Frontal cortex (tissue), 4 donors: Measurements from ENCODE around the gene C5orf22. TPM values are rescaled to one million over a fixed set of nuclear protein-coding genes. Genes with fewer than 3 reads are reported as not detected.
"Not testable (repeated sequence)": the region's sequence is repeated elsewhere in the genome, so short reads cannot be mapped to it uniquely, and the experiment has no call there.

Source experiments
- DNase-seq, 2 donors: peaks; one replicate each; pipeline ENCODE4 v3.0.0; 2012; ENCODE audit warnings: low spot score in 2 of 2
- FAIRE-seq: peaks from 2 replicates; lab custom pipeline; 2012; peaks lifted over from hg19 to GRCh38; lab: Jason Lieb, UNC
- total RNA-seq: library from RNA; depleted of rRNA; stranded (reverse); fragments of >200 nt; gene quantifications from one replicate; pipeline ENCODE4 v1.2.3, GENCODE V29; 2014
- donor health status: control.
- donor health status: control.
- donor health status: control.

Gene C5orf22
- 23.2 TPM for total RNA-seq

DNA sequence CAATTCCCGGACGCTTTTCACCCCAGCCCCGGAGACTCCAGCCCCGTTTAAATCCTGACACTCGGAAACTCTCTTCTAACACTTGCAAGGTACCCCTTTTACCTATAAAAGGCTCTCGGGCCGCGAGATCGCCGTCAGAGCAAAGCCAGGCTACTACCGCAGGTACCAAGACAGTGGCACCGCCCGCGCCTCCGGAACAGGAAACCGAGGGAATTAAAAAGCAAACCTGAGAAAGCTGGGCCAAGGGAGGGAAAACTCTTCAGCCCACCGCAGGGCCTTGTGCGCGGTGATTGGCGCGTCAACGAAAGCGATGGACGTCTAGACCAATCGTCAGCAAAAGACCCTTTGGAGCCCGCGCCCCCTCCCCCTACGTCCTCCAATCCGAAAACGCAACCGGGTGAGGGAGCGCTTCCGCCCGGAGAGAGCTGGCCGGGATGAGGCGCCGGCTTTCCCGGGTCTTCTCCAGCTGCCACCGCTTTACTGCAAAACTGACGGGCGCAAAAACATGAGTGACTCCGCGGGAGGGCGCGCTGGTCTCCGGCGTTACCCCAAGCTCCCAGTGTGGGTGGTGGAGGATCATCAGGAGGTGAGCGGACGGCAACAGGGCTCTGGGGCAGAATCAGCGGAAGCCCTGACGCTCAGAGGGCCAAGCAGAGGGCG lies at the start of gene C5orf22, which contains the start of gene DROSHA:
Gene C5orf22 (plus strand): TSS at position 414 of the 660 bp plus-strand sequence. CDS start 92 bp downstream, at position 506.
Gene DROSHA (minus strand): TSS at position 206 of the 660 bp plus-strand sequence. CDS start 3,034 bp downstream, outside the sequence.
- FAIRE-seq: peak; percentile 47
- DNase-seq: peak; percentile 76 to 91

DNA sequence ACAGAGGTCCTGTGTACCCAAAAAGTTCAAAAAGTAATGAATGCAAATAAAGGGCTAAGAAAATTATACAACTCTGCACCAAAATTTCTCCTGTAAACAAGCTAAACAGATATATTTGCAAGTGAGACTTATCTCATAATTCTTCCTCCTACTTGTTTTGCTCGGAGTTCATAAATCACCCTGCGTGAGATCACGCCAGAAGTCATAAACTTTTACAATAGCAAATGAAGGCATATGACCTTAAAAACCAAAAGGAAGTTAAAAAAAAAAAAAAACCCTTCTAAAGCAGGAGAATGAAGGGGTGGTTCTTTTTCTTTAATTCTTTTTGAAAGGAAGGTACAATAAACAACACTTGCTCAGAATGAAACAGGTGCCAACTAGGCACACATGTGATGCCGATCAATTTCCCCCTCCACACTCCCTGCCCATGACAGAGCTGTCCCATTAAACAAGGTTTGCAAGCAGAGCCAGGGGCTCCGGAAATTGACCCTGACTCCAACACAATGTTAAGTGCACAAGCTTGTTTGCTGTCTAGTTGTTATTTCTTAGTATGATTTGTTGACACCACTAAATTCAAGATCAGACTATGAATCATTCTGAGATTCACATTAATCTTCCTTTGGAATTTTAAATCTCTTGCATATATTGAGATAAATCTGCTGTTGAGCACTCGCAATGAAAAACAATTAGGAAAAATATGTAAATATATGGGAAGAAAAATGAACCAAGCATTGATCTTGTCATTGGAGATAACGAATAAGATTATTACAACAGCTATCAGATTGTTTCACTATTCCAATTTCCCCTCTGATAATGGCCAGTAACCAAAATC lies 46.5 kb upstream of the C5orf22 start:
- FAIRE-seq: no peak
- no peak for DNase-seq

DNA sequence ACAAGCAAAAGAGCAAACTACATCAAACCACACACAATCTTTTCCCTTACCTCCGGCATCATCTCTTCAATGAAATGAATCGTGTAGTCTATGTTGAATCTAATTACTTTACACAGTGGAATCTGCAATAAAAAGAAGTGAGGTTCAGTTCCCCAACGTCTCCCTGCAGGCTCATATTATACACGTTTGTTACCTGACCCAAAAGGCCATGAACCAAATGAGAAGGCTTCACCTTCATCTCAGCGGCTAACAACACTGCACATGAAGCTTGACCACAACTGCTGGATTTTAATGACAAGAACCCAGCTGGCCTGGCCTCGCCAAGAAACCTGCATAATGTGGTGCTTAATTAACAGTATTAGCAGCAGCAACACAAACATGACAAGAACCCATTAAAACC lies 45.7 kb upstream of the C5orf22 start:
- no peak for FAIRE-seq
- DNase-seq: no peak

DNA sequence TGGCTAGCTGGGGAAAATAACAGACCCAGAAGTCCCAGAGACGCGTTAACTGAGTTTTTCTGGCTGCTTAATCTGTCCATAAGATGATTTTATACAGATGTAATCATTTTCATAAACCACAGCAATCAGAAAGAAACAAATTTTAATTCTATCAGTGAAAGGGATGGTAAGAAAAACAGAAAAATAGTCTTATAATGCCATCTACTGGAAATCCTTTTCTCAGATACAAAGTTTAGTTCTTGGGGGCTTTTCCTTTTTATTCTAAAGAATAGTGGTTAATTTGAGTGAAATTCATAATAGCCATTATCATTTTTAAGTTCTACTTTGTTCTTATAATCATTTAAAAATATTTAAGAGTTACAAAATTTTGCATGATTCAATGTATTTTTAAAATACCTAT lies 44.6 kb upstream of the C5orf22 start:
- FAIRE-seq: no peak

DNA sequence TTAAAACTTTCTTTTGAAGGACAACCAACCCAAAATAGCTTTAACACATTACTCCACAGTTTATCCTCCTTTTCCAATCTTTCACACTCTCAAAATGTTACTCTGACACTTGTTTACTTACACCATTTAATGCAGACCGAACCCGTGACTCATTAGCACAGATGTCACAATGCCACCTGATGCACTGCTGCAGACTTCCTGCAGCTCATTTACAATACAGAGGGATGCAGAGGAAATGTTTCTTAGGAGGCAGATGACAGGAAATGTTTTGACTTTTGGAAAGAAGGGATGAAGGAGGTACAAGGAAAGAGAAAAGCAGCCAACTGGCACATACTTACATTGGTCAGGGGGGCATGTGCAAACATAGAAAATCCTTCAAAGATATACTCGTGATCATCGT lies 39.2 kb upstream of the C5orf22 start:
- no peak for FAIRE-seq
- peak in 1 of 2 donors; percentile 20 for DNase-seq

More for the DNA sequence above, 44.6 kb upstream of the C5orf22 start:
- no peak for DNase-seq

DNA sequence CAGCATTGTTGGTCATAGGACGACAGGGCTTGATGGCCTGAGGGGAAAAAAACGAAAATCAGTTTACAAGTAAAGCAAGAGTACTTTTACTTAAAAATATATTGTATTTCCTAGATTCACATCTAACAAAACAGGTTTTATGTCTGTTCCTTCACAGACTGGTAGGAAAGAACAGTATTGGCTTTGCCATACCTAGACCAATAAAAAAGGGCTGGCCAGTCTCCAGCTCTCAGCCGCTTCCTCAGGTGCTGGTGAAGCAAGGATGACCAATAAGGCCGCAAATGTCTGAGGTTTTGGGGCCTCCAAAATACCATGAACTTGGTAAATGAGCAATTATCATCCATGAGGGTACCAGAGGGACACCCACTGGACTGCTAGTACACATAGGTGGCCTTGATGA lies 36.8 kb upstream of the C5orf22 start:
- no peak for DNase-seq
- FAIRE-seq: no peak

DNA sequence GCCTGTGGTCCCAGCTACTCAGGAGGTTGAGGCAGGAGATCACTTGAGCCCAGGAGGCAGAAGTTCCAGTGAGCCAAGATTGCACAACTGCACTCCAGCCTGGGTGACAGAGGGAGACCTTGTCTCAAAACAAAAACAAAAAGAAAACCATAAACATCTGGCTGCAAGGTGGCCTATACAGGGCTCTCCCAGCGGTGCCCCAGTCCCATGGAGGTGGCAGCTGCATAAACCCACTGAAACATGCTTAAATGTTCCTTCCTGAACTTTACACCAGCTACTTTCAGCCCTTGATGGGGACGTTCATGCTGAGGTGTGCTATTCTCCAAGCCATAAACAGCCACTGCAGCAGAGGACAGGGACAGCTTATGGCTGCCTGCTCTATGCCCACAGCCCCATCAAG lies 35.8 kb upstream of the C5orf22 start:
- no peak for DNase-seq
- no peak for FAIRE-seq

DNA sequence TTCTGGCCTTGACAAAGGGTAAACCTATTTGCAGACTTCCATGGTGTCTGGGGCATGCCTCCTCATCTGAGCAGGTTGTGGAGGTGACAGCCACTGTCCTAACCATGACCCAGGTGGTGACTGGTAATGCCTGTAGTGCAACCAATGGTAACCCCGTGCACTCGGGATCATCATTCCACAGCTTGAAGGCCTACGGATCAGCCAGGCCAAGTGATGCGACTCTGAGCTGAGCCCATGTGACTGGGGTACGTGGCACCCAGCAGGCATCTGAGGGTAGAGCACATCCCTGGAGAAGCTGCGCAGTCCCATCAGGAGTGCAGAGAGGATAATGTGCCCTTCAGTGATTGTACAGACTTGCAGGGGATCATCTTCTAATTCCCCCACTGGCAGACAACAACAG lies 35.2 kb upstream of the C5orf22 start:
- FAIRE-seq (no peak), DNase-seq (no peak)

DNA sequence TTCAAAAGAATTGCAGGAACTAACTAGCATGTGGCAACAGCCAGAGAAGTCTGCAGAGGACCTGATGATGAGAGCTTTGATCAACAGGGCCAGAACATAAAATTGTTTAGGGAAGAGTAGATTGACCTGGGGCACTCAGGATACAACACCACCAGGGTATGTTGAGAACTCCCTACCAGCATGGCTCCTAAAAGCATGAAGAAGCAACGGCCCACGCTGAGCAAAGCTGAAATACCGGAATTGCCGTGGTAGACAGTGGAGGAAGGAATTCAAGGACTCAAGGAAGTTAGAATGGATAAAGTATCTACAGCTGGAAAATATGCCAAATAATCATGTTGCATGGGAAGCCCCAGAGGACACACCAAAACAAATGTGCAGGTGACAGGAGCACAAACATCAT lies 31.8 kb upstream of the C5orf22 start:
- FAIRE-seq (no peak), DNase-seq (no peak)

DNA sequence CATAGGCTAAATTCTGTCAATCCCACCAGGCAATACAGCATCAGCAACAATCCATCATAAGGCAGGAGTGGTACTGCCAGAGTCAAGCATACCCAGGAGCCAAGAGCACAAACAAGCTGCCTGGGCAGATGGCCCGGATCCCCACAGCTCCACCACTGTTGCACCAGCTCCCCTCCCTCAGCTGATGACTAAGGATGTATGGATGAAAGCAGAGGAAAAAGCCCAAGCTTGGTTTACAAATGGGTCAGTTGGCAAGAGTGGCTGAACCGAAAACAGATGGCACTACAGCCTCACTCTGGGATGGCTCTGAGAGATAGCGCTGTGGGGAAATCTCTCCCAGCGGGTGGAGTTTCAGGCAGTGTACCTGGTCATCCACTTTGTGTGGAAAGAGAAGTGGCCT lies 29.6 kb upstream of the C5orf22 start:
- FAIRE-seq (no peak), DNase-seq (peak in 1 of 2 donors; percentile 17)

DNA sequence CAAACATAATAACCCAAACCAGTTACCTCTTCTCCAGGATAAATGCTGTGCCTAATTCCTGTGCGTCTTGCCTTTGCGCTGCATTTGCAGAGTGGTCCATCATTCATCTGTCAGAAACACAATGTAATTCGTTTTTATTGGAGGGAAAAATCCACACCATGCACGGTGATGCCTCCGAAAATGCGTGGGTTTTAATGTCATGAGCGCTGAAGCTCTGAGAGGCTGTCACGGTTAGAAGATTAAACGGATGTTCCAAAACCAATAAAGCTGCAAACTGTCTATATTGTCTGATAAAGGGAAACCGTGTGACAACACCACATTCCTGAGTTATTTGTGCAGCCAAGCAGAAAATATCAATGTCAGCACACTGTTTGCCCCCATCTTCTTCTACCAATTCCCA lies 27.6 kb upstream of the C5orf22 start:
- no peak for FAIRE-seq
- DNase-seq: no peak

DNA sequence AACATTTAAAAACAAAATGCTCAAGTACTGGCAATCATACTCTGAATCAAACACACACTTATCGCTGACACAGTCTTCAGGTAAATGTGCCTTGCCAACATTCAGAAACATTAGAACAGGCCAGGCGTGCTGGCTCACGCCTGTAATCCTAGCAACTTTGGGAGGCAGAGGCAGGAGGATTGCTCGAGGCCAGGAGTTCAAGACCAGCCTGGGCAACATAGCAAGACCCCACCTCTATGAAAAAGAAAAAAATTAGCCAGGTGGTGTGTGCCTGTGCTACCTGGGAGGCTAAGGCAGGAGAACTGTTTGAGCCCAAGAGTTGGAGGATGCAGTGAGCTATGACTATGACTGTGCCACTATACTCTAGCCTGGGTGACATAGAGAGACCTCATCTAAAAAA lies 20.8 kb upstream of the C5orf22 start:
- FAIRE-seq (no peak), DNase-seq (no peak)

DNA sequence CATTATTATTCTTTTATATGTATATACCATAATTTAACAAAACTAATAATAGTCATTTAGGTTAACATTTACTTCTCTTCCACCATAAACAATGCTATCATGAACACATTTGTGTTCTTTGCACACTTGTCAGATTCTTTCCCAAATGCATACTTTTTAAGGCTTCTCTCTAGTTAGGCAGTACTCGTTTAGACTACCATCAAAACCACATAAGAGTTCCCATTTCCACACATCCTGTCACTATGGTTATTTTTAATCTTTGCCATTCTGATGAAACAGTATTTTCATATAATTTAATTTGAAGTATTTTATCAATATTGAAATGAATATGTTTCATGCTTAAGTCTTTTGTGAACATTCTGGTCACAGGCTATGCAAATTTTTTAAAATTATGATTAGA lies 15.3 kb upstream of the C5orf22 start:
- no peak for DNase-seq
- FAIRE-seq: no peak

DNA sequence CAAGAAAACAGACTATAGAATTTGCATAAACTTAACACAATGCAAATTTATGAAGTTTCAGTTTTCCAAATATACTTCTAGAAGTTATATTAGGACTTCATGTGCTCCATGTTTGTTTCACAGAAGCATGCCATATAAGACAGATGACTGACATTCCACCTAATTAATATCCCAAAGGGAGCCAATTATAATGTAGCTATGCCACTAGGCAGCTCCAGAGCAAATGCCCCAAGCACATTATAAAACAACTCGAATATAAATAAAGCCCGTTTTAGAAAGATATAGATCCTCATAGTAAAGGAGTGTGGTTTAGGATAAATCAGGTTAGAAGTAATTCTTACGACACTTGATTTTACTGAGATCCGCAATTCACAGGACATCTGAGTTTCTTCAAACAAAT lies 9.1 kb upstream of the C5orf22 start:
- no peak for FAIRE-seq
- DNase-seq: no peak

DNA sequence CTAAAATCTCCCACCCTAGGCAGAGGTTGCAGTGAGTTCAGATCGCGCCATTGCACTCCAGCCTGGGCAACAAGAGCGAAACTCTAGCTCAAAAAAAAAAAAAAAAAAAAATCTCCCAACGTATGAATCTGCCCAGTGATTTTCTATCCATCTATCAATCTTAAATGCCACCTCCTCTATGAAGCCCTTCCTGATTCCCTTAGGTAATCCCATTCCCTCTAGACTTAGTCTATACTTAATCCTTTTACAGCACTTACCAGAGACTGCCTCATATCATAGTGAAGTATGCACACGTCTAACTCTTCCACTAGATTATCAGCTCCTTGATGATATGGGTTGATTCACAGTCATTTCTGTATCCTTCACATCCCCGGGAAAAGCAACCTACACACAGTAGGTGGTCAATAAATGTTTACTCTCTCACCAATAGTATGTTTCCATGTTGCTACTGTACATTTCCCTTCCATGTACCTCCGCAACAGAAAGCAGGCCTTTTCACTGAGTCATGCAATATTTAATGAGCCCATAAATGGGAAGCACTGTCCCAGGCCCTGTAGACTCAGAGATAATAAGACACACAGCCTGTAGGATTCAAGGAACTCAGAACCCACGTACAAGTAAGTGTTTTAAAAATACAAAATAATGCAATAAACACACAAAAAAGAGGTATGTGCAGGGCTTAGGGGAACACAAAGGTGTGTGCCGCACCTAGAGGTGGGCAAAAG lies 1.4 kb upstream of the C5orf22 start:
- DNase-seq (no peak), FAIRE-seq (no peak)

DNA sequence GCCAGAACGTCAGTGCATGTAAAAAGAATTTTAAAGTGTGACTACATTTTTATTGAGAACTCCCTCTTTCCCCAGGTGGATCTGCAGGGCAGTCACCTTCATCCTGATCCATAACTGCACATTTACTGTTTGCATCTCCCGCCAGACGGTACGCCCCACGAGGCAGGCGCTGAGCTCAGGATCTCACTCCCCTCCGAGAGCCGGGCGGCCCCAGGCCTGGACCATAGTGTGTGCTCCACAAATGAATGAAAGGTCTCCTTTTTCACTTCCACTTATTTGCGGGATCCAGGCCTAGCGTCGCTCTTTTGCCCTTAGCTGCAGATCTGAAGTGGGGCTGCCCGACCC lies 586 bp upstream of the C5orf22 start:
- DNase-seq (peak in 1 of 2 donors; percentile 12), FAIRE-seq (no peak)

DNA sequence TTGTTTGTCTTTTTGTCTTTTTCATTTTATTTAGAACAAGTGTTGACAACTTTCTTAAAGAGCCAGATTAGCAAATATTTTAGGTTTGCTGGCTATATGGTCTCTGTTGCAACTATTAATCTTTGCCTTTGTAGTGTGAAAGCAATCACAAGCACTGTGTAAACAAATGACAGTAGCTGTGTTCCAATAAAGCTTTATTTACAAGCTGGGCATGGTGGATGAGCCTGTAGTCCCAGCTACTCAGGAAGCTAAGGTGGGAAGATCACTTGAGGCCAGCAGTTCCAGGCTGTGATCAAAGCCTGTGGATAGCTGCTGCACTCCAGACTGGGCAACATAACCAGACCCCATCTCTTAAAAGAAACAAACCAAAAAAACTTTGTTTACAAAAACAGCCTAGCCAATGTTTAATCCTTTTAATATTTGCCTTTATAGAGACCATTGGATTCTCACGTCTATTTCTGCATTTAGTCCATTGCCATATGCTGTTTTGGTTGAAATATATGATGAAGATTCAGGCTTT lies 2.5 kb downstream of the C5orf22 start:
- no peak for FAIRE-seq
- no peak for DNase-seq

DNA sequence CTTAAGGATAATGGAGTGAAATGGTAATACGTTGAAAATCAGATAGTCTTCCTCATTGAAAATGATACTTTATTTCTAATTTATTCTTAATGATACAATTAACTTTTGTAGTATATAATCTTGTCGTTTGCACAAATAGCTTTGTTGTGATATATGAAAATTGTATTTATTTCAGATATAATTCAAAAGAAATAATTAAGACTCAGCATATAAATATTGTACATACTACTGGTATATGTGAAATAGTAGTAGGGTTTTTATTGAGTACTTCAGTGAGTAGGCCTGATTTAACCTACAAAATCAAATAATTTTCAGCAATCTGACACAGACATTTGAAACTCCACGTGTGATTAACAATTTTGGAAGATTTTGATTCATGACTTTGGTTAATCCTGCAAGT lies 4.8 kb downstream of the C5orf22 start:
- DNase-seq (no peak), FAIRE-seq (peak; percentile 37)

DNA sequence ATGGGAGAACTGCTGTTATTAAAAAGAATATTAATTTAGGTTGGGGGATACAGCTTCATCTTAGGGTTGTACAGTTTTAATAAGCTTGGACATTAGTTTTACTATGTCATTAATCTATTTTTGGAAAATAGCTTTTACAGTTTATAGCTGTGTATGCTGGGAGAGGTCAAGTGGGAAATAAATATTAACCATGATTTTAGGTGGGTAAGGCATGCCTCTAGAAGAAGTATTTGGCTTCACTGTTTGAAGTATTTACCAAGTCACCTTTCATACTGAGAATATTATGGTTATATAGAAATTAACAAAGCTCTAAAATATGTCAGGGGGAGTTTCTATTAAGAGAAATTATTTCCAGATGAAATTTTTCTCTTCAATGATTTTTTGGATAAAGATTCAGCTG lies 5.2 kb downstream of the C5orf22 start:
- FAIRE-seq (no peak), DNase-seq (no peak)

DNA sequence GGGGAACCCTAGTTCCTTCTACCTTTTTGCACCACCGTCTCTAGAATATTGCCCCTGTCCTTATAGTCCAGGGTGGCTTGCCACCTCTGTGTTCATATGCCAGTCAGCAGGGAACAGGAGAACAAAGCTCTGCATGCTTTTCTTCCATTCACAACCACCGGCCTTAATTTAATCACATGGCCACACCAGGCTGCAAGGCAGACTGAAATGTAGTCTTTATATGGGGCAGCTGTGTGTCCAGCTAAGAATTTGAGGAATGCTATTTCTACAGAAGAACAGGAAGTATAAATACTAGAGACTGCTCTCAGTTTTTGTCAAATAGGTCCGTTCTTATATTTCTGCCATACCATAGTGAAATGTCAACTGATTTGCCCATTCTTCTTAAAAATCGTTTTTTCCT lies 5.8 kb downstream of the C5orf22 start:
- no peak for FAIRE-seq
- no peak for DNase-seq

DNA sequence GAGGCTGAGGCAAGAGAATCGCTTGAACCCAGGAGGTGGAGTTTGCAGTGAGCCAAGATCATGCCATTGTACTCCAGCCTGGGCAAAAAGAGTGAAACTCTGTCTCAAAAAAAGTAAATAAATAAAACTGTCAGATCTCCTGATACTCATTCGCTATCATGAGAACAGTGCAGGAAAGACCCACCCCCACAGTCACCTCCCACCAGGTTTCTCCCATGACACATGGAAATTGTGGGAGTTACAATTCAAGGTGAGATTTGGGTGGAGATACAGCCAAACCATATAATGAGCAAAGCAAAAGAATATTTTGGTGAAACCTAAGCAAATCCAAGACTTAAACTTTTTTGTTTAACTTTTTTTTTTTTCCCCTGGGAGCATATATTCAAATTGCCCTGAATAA lies 17.0 kb downstream of the C5orf22 start:
- not testable (repeated sequence) for FAIRE-seq, DNase-seq
